HG03066 (cell line): ENCODE data around the gene EFNA5.
"Not testable (repeated sequence)": the region's sequence is repeated elsewhere in the genome, so short reads cannot be mapped to it uniquely, and the experiment has no call there.

ENCODE experiments used
- ATAC-seq: cut with Tn5 transposase; IDR thresholded peaks from one replicate; pipeline ENCODE4 v1.9.1; 2021; ENCODE audit warnings: low read depth; ENCODE audit not compliant: unreplicated experiment

EFNA5 gene

GRCh38 chr5:107443897-107444296 is 226.8 kb downstream of the EFNA5 start:
- no peak for ATAC-seq

GRCh38 chr5:107442452-107442851 is 228.3 kb downstream of the EFNA5 start:
- no peak for ATAC-seq

GRCh38 chr5:107439832-107440231 is 230.9 kb downstream of the EFNA5 start:
- no peak for ATAC-seq

GRCh38 chr5:107437986-107438510 is 232.7 kb downstream of the EFNA5 start:
- ATAC-seq: no peak

- no peak for ATAC-seq
Measured at GRCh38 chr5:107437154-107437553, 233.6 kb downstream of the EFNA5 start.

- no peak for ATAC-seq
Measured at GRCh38 chr5:107436201-107436600, 234.5 kb downstream of the EFNA5 start.

GRCh38 chr5:107435061-107435460 is 235.7 kb downstream of the EFNA5 start:
- no peak for ATAC-seq

- not testable (repeated sequence) for ATAC-seq
Measured at GRCh38 chr5:107433646-107434045, 237.1 kb downstream of the EFNA5 start.

GRCh38 chr5:107431998-107432397 is 238.7 kb downstream of the EFNA5 start:
- no peak for ATAC-seq

- ATAC-seq: no peak
Measured at GRCh38 chr5:107431536-107431935, 239.2 kb downstream of the EFNA5 start.

GRCh38 chr5:107430071-107430625 is 240.6 kb downstream of the EFNA5 start:
- ATAC-seq: no peak

- ATAC-seq: peak; percentile 38
Measured at GRCh38 chr5:107428303-107428813, 242.4 kb downstream of the EFNA5 start.

- ATAC-seq: no peak
Measured at GRCh38 chr5:107426872-107427271, 243.9 kb downstream of the EFNA5 start.

GRCh38 chr5:107426209-107426608 is 244.5 kb downstream of the EFNA5 start:
- no peak for ATAC-seq

- no peak for ATAC-seq
Measured at GRCh38 chr5:107425541-107426031, 245.2 kb downstream of the EFNA5 start.

- no peak for ATAC-seq
Measured at GRCh38 chr5:107424491-107424890, 246.2 kb downstream of the EFNA5 start.

- no peak for ATAC-seq
Measured at GRCh38 chr5:107422494-107422893, 248.2 kb downstream of the EFNA5 start.

GRCh38 chr5:107419498-107419897 is 251.2 kb downstream of the EFNA5 start:
- ATAC-seq: no peak

- no peak for ATAC-seq
Measured at GRCh38 chr5:107418902-107419301, 251.8 kb downstream of the EFNA5 start.

GRCh38 chr5:107418071-107418470 is 252.7 kb downstream of the EFNA5 start:
- no peak for ATAC-seq

- ATAC-seq: no peak
Measured at GRCh38 chr5:107415762-107416161, 255.0 kb downstream of the EFNA5 start.

GRCh38 chr5:107414802-107415201 is 255.9 kb downstream of the EFNA5 start:
- no peak for ATAC-seq
